OCI-LY7 (cell line): ENCODE measurements around the gene TBC1D10B. TPM values are rescaled to one million over a fixed set of nuclear protein-coding genes. Genes with fewer than 3 reads are reported as not detected.

Experiments used
- BruUV-seq: library from RNA; stranded (reverse); fragments of 400-500 nt; replicated peaks from 2 replicates; lab custom pipeline; 2021; lab: Mats Ljungman, UMichigan
- CTCF ChIA-PET: fragments of 300-600 bp; sonication (Branson Sonifier 250); formaldehyde crosslinking; loops from one replicate; lab custom pipeline; 2022; ENCODE audit warnings: antibody characterized with exemption; ENCODE audit not compliant: unreplicated experiment; lab: Charles Lee
- POLR2A ChIA-PET: fragments of 300-600 bp; sonication (Branson Sonifier 250); formaldehyde crosslinking; loops from one replicate; lab custom pipeline; 2022; ENCODE audit warnings: antibody characterized with exemption; lab: Charles Lee
- DNase-seq: peaks from one replicate; pipeline ENCODE4 v3.0.0-alpha.2; 2015; ENCODE audit warnings: low spot score
- H2AFZ ChIP-seq: fragments of 200-600 bp; sonication (generic), shearing (Covaris generic); 2 replicates; pipeline ENCODE4 v1.6.1; 2014; ENCODE audit warnings: mild to moderate bottlenecking, antibody characterized with exemption, low read length, moderate library complexity
- H3K27ac ChIP-seq: fragments of 200-600 bp; sonication (generic); 2 replicates; pipeline ENCODE4 v1.5.1; 2014; ENCODE audit warnings: mixed run types, low read depth, mild to moderate bottlenecking, moderate library complexity, low read length, inconsistent platforms; ENCODE audit not compliant: poor library complexity, severe bottlenecking
- H3K36me3 ChIP-seq: fragments of 200-600 bp; sonication (generic); 2 replicates; pipeline ENCODE4 v1.6.1; 2014; ENCODE audit warnings: mild to moderate bottlenecking, antibody characterized with exemption, low read length, moderate library complexity, mixed read lengths; ENCODE audit not compliant: insufficient read depth
- H3K4me1 ChIP-seq: fragments of 200-600 bp; sonication (generic); 2 replicates; pipeline ENCODE4 v1.5.1; 2014; ENCODE audit warnings: mild to moderate bottlenecking, low read length; ENCODE audit not compliant: insufficient read depth, poor library complexity, severe bottlenecking
- H3K4me2 ChIP-seq: fragments of 200-600 bp; sonication (generic); 2 replicates; pipeline ENCODE4 v1.6.1; 2014; ENCODE audit warnings: mild to moderate bottlenecking, low read length
- H3K4me3 ChIP-seq: fragments of 200-600 bp; sonication (generic); 2 replicates; pipeline ENCODE4 v1.5.1; 2014; ENCODE audit warnings: mild to moderate bottlenecking, low read depth, low read length; ENCODE audit not compliant: poor library complexity, severe bottlenecking
- H3K79me2 ChIP-seq: fragments of 200-600 bp; sonication (generic); 2 replicates; pipeline ENCODE4 v1.6.1; 2016; ENCODE audit warnings: low read depth, mild to moderate bottlenecking, low read length, moderate library complexity, mixed read lengths; ENCODE audit not compliant: insufficient read depth
- H3K9me2 ChIP-seq: fragments of 200-600 bp; sonication (generic); 2 replicates; pipeline ENCODE4 v1.6.1; 2016; ENCODE audit warnings: mild to moderate bottlenecking, low read length, mixed read lengths; ENCODE audit not compliant: insufficient read depth
- H3K9me3 ChIP-seq: fragments of 200-600 bp; sonication (generic); 2 replicates; pipeline ENCODE4 v1.6.1; 2014; ENCODE audit warnings: mild to moderate bottlenecking, mixed run types, low read length, mixed read lengths
- H4K20me1 ChIP-seq: fragments of 200-600 bp; sonication (generic); 2 replicates; pipeline ENCODE4 v1.6.1; 2014; ENCODE audit warnings: mild to moderate bottlenecking, antibody characterized with exemption, low read length, moderate library complexity, mixed read lengths; ENCODE audit not compliant: insufficient read depth
- CTCF ChIP-seq: fragments of 200-600 bp; sonication (generic); conservative IDR thresholded peaks from 2 replicates; pipeline ENCODE4 v1.5.1; 2014; ENCODE audit warnings: mild to moderate bottlenecking, antibody characterized with exemption, low read length, moderate library complexity, mixed read lengths
- EZH2phosphoT487 ChIP-seq: fragments of 200-600 bp; sonication (generic); IDR thresholded peaks from 2 replicates; pipeline ENCODE4 v1.6.1; 2018; ENCODE audit warnings: low read depth, borderline replicate concordance, mild to moderate bottlenecking, mixed run types, antibody characterized with exemption, low read length, moderate library complexity, mixed read lengths
- intact Hi-C: fragments of 100-400 bp; cut with micrococcal nuclease; formaldehyde crosslinking; loops from one replicate; pipeline ENCODE4 v1.10.0; 2022; ENCODE audit not compliant: unreplicated experiment
- total RNA-seq, 2 experiments: library from RNA; depleted of rRNA in 1 of 2; stranded (reverse); fragments of >200 nt in 1 of 2; shearing (Covaris generic) in 1 of 2; gene quantifications; 2 replicates each; pipeline ENCODE4 v1.2.3, GENCODE V29; 2014 to 2022

Gene TBC1D10B
- total RNA-seq, 2 experiments from 2014 or later = 44.9 to 78.6 TPM

DNA sequence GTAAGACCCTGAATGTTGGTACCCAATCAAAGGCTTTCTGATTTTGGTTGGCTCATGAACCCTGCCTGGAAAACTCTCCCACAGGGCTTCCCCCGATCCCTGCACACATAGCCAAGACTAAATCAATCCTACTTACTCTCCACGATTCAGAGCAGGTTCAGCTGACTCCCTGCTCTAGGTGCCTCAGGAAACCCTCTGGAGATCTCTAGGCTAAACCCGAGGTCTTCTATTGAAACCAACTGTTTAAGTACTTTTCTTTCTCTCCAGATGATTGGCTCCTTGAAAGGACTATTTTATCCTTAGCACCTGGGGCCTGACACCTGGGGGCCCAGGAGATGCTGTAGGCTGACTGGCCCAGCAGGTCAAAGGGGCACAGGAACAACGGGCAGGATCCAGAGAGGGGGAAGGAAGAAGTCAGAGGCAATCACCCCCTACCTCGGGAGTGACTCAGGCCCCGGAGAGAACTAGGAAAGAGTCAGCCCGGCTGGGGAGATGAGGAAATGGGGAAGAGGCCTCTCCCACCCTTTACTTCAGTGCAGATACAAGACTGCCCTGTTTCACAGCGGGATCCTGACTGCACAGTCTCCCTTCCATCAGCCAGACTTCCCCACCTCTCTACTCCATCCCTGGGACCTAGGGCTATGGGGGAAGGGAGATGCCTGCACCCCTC, 2.0 kb downstream of the TBC1D10B start:
- Histone ChIP-seq H3K4me1 (peaks cover 46% of the 10 kb centered on the region), H3K27ac (peak overlapping the region; percentile 26), H4K20me1 (peaks cover 20% of the 10 kb centered on the region), H3K4me3 (peak overlapping the region; percentile 99), H3K9me3 (no peaks in the 10 kb centered on the region), H2AFZ (no peak overlapping the region), H3K79me2 (peaks cover 63% of the 10 kb centered on the region), H3K9me2 (no peaks in the 10 kb centered on the region), H3K4me2 (peak overlapping the region; percentile 97), H3K36me3 (peaks cover 58% of the 10 kb centered on the region)
- ChIA-PET POLR2A (interaction anchor here (1.2 kb wide), 2 partner anchors 12 to 27 kb away, joined by 3 to 4 read pairs; partner anchors contain the start of gene ZNF48), CTCF (no interaction called here)
- no peak for TF ChIP-seq EZH2phosphoT487
- TF ChIP-seq CTCF = no peak
- intact Hi-C loops = no loop called here
- no peak for DNase-seq
- no TSS peak for BruUV-seq

GRCh38 chr16:30367349-30368009, 2.8 kb downstream of the TBC1D10B start:
- intact Hi-C loops = no loop called here
- Histone ChIP-seq H4K20me1 (peaks cover 20% of the 10 kb centered on the region), H3K4me1 (peaks cover 38% of the 10 kb centered on the region), H3K36me3 (peaks cover 66% of the 10 kb centered on the region), H3K27ac (peak overlapping the region; percentile 26), H3K9me3 (no peaks in the 10 kb centered on the region), H3K4me2 (peak overlapping the region; percentile 97), H2AFZ (no peak overlapping the region), H3K4me3 (peak overlapping the region; percentile 99), H3K9me2 (no peaks in the 10 kb centered on the region), H3K79me2 (peaks cover 71% of the 10 kb centered on the region)
- TF ChIP-seq CTCF (no peak), EZH2phosphoT487 (no peak)
- ChIA-PET POLR2A (interaction anchor here (0.6 to 2.1 kb wide), 2 partner anchors 13 to 225 kb away, joined by 7 to 12 read pairs; partner anchors contain the start of gene CD2BP2), CTCF (no interaction called here)
- no peak for DNase-seq
- no TSS peak for BruUV-seq
